Measurements from ENCODE around the gene STK32C.
A peak's percentile ranks its signal among the peaks of the same experiment; 100 is the strongest.

The STK32C gene

GRCh38 chr10:132265890-132266496, 41.8 kb downstream of the STK32C start:
- DNase-seq, result no peak

GRCh38 chr10:132264966-132265889, 42.5 kb downstream of the STK32C start:
- no peak for DNase-seq

- no peak for DNase-seq
These were observed 43.3 kb downstream of the STK32C start for GRCh38 chr10:132264306-132264950.

- DNase-seq, result no peak
These were observed 43.9 kb downstream of the STK32C start for GRCh38 chr10:132263866-132264265.

- no peak for DNase-seq
These were observed 47.9 kb downstream of the STK32C start for GRCh38 chr10:132259702-132260482.

GRCh38 chr10:132258423-132258822, 49.3 kb downstream of the STK32C start:
- DNase-seq, result no peak

- no peak for DNase-seq
These were observed 49.8 kb downstream of the STK32C start for GRCh38 chr10:132257907-132258306.

- DNase-seq, result peak; percentile 20 to 62 (median 50)
These were observed 50.5 kb downstream of the STK32C start for GRCh38 chr10:132257271-132257670.

GRCh38 chr10:132256866-132257265, 50.9 kb downstream of the STK32C start:
- DNase-seq, result no peak

- DNase-seq, result peak in 3 of 4 experiments; percentile 15 to 45 (median 35)
These were observed 52.0 kb downstream of the STK32C start for GRCh38 chr10:132255489-132256344.

- peak; percentile 31 to 62 (median 42) for DNase-seq
These were observed 52.9 kb downstream of the STK32C start for GRCh38 chr10:132254841-132255240.

- DNase-seq, result no peak
These were observed 54.6 kb downstream of the STK32C start for GRCh38 chr10:132253092-132253687.

- DNase-seq, result no peak
These were observed 55.3 kb downstream of the STK32C start for GRCh38 chr10:132252412-132252811.

GRCh38 chr10:132251928-132252327, 55.8 kb downstream of the STK32C start:
- DNase-seq, result no peak

GRCh38 chr10:132250481-132251475, 57.0 kb downstream of the STK32C start:
- DNase-seq, result no peak

- DNase-seq, result no peak
These were observed 57.9 kb downstream of the STK32C start for GRCh38 chr10:132249824-132250375.

- no peak for DNase-seq
These were observed 58.5 kb downstream of the STK32C start for GRCh38 chr10:132249226-132249724.

- DNase-seq, result peak; percentile 17 to 74 (median 48)
These were observed 59.1 kb downstream of the STK32C start for GRCh38 chr10:132248455-132249225.

Measured in suppressor macrophage (primary cell).